Fibroblast of peridontal ligament (primary cell): ENCODE results near the gene RASSF7.
"Not testable (repeated sequence)": the region's sequence is repeated elsewhere in the genome, so short reads cannot be mapped to it uniquely, and the experiment has no call there.

Experiments used
- DNase-seq: peaks from one replicate; pipeline ENCODE4 v3.0.0-alpha.2; 2010; ENCODE audit errors: extremely low read depth

RASSF7 gene

DNA sequence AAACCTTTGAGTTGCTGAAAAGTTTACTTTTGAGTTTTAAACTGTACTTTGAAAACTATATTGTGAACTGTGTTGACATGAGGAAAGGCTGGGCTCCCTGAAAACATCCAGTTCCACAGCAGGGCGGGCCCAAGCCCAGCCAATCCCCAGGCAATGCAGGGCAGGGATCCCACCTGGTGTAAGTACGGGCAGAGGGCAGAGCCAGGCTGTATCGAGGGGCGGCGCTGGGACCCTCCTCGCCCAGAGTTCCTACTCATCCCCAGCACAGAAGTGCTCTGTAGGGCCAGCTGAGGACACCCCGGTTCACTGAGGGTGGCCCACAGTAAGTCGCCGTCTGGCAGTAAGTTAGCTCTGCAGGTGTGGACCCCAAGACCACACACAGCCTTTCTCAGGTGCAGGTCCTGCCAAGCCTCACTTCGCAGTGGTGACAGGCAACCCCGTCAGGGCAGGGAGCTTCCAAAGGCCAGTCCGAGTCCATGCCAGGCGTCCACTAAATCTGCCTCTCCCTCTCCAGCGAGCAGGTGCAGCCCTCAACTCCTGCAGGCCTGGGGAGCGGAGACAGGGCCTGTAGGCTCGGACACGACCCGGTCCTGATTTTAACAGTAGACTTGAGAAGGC lies 6.3 kb downstream of the RASSF7 start:
- no peak for DNase-seq

DNA sequence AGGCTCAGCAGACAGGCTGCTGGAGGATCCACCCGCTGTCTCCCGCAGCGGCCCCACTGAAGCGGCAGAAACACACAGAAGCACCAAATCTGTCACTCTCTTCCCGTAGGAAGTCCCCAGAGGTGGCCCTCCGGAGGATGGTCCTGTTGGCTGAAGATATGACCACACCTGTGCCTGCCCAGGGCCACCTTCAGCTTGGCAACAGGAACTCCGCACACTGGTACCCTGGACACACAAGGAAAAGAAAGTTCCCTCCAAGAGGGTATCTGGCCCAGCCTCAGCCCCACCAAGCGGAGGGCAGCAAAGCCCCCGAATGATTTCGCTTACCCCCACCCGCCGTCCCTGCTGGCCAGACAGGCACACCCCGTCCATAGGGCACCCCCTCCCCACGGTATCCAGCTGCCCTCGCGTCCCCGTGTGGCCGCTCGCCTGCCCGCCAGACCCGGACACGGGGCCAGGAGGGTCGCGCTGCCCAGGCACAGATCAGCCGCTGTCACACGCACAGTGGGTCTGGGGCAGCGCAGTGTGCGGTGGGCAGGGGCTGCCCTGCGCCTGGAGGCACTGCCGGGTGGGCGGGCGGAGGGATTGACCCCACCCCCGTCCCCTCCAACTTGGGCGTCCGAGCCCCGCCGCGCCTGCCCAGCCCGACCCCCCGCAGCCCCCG lies 7.0 kb downstream of the RASSF7 start:
- DNase-seq = no peak

GRCh38 chr11:568306-569157 lies 7.8 kb downstream of the RASSF7 start:
- DNase-seq = peak; percentile 76

GRCh38 chr11:569158-569885 lies 8.6 kb downstream of the RASSF7 start:
- no peak for DNase-seq

DNA sequence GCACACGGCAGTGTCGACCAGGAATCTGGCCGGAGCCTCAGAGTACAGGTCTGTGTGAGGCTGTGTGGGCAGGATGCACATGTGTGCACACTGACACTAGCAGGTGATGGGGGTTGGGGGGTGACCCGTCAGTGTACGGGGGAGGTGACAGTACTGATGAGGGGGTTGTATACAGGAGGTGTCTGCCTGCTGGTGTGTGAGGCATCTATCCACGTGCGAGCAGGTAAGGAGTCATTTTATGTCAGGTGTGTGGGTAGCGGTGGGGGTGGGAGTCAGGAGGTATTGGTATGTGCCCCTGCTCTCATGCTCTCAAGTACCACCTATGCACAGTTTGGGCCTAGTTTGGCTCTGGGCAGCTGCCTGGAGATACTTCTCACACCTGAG lies 11.0 kb downstream of the RASSF7 start:
- no peak for DNase-seq

DNA sequence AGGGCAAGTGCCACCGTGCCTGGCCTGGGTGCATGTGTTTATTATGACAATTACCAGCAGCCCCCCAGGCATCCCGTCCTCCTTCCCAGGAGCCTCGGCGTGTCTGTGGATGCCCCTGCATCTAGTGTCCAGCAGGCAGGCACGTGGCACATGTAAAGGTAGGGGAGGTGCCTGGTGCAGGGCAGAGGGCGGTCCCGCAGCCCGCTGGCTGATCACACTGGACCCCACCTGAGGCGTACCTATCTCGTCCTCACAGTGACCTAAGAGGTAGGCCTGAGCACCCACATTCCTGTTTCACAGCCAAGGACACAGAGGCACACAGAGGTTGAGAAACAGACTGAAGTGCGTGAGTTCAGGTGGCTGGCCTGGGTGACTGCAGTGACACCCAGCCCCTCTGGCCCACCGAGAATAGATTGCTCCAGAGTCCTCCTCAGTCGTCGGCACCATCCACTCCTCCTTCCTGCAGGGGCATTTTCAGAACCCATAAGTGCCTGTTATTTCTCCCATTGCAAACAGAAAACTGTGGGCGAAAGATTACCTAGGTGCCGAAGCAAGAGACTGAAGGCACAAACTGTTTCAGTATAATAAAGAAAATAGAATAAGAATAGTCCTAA lies 12.5 kb downstream of the RASSF7 start:
- DNase-seq = no peak

DNA sequence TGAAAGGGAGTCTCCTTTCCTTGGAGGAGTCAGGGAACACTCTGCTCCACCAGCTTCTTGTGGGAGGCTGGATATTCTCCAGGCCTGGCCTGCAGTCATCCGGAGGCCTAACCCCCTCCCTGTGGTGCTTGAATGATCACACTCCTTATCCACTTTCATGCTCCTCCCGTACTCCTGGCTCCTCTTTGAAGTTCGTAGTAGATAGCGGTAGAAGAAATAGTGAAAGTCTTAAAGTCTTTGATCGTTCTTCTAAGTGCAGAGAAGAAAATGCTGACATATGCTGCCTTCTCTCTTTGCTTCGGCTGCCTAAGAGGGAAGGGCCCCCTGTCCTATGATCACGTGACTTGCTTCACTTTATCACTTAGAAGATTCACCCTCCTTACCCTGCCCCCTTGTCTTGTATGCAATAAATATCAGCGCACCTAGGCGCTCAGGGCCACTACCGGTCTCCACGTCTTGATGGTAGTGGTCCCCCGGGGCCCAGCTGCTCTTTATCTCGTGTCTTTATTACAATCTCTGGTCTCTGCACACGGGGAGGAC lies 13.3 kb downstream of the RASSF7 start:
- DNase-seq = not testable (repeated sequence)

DNA sequence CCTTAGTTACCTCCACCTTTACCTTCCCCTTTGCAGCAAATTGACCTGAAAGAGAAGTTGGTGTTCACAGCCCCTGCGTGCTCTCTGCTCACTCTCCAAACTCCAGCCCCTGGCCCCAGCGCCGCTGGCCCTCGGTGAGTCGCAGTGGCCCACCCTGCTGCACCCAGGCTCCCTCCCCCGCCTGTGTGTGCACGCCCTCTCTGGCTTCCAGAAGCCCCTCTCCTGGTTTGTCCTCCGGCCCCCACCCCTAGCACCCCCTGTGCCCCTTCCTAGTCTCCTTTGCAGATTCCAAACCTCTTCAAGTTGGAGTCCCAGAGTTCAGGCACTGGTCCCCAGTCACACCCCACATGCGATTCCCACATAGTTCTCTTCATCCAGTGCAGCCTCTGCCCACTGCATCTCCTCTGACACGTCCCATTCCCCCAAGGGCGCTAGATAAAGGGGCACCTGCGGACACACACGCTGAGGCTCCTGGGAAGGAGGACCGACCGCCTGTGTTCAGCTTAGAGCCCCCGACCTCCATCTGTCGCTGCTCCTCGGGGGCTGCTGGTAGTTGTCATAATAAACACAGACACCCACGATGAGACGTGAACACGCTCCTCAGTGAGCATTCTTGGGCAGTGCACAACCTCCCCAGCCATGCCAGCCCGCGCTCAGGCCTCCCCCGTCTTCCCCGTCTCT lies 14.0 kb downstream of the RASSF7 start:
- no peak for DNase-seq

DNA sequence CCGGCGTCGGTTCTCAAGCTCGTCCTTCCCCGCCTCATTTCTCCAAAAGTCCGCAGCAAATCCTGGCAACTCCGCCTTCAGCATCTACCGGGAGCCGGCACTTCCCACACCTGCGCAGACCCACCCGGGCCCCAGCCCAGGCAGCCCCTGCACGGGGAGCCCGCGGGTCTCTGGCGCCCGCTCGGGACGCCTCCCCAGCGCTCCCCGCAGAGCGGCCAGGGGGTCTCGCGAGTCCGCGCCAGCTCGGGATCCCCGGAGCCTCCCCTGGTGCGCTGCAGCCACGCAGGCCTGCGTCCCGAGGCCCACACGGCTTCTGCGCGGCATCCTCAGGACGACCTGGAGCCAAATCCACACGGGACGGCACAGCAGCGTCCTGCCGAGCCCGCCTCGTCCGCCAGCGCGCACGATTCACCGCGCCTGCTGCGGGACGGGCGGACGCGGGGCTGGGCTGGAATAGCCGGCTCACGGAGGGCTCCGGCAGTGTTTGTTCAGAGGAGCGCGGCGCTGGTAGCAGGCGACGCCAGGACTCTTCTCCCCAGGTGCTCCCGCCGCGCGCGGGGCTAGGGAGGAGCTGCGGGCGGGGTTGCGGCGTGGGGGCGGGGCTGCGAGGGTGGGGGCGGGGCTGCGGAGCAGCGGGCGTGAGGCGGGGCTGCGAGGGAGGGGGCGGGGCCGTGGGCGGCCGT lies 14.7 kb downstream of the RASSF7 start:
- peak; percentile 5 for DNase-seq

DNA sequence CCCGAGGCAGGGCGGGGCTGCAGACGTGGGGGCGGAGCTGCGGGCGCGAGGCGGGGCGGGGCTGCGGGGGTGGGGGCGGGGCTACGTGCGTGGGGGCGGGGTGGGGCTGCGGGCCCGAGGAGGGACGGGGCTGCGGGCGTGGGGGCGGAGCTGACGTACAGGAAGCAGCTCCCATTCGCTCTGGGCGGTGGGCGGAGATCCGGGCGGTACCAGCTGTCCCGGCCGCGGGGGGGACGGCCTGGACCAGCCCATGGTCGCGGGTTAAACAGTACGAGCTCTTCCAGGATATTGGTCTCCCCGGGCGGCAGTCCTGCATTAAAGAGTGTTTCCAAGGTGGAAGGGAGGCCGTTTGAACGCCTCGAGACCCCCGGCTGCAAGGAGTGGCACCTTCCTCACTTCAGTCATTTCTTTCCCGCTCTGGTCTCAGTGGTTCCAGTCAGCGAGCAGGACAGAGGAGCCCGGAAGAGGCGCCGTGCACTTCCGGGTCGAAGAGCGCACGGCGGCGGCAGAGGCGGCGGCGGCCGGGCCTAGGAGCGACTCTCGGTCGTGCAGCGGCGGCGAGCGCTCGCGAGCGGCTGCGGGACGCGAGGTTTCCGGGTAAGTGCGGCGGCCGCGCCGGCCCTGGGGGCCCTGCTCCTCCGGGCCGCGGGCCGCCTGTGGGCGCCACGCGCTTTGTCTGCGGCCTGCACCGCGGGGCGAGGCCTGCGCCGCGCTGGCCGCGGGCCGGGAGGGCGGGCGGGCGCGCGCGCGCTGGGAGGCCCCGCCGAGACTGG lies 15.4 kb downstream of the RASSF7 start, which contains the start of gene PHRF1:
Gene PHRF1, plus strand, starts transcription at position 475 of the 773 bp plus-strand sequence. CDS start 5,043 bp downstream, outside the sequence.
- DNase-seq = peak; percentile 93

- DNase-seq = peak; percentile 15
Observed at GRCh38 chr11:576811-577610, 16.2 kb downstream of the RASSF7 start.

GRCh38 chr11:577611-577894 lies 16.8 kb downstream of the RASSF7 start:
- DNase-seq = no peak

- DNase-seq = no peak
Observed at GRCh38 chr11:578276-579035, 17.7 kb downstream of the RASSF7 start.

DNA sequence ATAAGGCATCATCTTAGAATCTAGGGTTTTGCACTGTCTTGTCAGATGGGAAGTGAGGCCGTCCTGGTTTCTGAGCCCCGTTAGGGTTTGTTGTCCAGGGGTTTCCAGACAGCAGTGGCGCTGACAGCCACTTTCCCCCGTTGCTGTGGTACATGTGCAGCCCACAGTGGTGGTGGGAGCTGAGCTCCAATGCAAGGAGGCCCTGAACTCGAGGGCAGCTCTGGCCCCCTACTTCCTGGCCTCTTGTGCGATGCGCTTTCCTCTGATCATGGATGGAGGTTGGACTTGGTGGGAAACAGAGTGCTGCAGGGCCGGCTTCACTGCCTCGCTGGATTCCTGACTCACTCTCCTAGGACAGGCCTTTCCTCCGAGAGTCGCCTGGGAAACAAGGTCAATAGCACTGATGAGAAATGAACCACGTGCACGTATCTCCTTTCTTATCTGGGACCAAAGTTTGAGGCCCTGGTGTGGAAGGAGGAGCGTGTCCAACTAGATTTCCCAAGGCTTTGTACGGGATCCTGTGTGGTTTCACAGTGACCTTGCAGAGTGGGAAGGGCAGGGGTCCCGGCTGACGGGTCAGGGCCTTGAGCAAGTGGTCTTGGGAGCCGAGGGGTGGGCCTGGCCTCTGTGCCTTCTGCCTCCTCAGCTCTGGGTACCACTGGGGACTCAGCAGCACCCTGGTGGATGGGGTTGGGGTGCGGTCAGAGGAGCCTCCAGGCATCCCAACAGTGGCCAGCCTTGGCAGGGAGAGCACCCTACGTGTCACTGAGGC lies 19.2 kb downstream of the RASSF7 start:
- DNase-seq = peak; percentile 7

GRCh38 chr11:581342-581741 lies 20.6 kb downstream of the RASSF7 start:
- DNase-seq = no peak

GRCh38 chr11:581752-582151 lies 21.0 kb downstream of the RASSF7 start:
- DNase-seq = no peak

DNA sequence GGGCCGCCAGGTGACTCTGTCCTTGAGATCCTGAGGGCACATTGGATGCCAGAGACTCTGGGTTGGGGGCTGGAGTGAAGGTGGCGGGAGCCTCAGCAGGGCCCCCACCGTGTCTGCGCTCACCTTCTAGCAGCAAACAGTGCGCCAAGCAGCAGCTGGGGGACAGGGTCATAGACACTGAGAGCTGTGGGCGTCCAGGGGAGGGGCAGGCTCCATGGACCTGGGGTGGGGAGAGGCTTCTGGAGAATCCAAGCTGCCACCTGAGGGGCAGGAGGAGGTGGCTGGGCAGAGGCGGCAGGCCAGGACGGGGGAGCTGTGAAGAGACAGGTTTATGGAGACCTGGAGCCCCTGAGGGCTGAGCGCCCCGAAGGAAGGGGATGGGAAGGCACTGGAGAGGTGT lies 23.5 kb downstream of the RASSF7 start:
- no peak for DNase-seq
